Medulla oblongata (tissue), 1 donor: ENCODE results near the gene HPN.

Experiments
- DNase-seq: peaks from one replicate; pipeline ENCODE4 v3.0.0-alpha.2; 2015; ENCODE audit errors: extremely low spot score

HPN gene

DNA sequence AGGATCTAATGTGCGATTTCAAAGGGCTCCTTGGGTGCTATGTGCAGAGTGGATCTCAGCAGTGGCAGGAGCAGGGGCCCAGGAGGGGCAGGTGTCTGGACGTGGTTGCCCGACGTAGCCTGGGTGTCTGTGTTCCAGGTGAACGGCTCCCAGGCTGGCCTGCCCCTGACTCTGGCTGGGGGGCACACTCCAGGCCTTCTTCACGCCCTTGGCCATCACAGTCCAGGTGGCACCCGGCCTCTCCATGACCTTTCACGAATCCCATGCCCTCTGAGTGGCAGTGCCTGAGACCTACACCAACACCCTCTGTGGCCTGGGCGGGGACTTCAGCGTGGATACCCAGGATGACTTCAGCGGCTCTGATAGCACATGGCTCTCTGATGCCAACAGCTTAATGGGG is 62.8 kb downstream of the HPN start:
- DNase-seq, result no peak

DNA sequence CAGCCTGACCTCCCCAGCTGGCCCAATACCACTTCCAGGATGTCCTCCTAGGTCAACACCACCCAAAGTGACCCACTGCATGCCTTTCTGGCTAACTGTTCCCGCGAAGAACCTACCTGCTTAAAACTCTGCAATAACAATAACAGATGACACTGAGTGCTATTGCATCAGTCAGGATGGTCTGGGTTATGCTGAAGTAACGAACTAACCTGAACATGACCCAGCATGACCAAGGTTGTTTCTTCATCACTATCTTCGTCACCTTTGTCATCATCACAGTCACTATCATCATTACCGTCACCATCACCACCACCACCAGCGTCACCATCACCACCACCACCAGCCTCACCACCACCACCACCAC is 63.5 kb downstream of the HPN start:
- no peak for DNase-seq

DNA sequence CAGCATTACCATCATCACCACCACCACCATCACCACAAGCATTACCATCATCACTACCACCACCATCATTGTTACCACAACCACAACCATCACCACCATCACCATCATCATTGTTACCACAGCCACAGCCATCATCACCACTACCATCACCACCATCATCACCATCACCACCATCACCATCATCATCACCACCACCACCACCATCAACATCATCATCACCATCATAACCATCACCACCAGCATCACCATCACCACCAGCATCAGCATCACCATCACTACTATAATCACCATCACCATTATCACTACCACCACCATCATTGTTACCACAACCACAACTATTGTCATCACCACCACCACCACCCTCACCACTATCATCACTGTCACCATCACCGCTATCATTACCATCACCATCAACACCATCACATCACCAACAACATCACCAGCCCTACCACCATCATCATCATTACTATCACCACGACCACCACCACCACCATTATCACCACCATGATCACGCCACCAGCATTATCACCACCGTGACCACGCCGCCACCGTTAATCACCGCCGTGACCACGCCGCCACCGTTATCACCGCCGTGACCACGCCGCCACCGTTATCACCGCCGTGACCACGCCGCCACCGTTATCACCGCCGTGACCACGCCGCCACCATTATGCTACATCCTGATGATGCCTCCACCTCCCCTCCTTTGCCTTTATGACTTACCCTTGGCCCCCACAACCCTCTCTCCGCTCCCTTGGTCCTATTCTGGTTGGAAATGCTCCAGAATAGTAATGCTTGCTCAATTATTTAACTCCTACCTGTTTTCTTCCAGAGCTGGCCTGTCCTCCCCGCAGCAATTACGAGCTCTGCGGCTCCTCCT is 64.1 kb downstream of the HPN start:
- DNase-seq, result no peak

DNA sequence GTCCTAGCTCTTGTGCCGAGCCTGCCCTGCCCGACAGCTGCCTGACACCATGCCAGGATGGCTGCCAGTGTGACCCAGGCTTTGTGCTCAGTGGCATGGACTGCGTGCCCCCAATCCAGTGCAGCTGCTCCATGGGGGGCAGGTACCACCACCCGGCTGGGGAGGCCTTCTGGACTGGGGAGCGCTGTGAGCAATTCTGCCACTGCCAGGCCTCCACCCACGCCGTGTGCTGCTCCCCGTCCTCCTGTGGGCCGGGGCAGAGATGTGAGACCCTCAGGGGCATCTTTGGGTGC is 64.7 kb downstream of the HPN start:
- peak; percentile 72 for DNase-seq

DNA sequence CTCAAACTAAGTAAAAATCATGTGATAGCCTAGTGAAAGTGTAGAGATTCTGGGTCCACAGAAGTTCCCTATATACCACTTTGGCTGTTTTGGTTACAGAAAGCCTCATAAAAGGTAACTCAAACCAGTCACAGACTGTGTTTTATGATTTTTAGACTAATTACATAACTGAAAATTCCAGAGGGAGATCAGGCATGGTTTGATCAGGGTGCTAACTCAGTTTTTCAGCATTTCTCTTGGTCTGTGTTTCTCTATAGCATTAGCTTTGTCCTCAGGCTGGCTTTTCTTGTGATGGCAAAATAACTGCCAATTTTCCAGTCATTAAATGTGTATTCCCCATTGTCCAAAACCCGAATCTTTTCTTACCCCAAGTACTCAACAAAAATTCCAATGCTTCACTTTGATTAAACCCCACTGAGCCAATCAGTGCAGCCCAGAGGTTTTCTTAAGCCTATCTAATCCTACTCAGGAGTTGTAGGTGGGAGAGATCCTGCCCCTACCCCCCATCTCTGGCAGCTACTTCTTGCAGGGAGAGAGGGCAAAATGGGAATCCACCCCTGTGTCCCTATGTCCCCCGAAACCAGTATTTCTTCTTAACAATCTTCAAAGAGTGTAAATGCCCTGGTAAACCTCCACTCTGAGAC is 65.5 kb downstream of the HPN start:
- no peak for DNase-seq

DNA sequence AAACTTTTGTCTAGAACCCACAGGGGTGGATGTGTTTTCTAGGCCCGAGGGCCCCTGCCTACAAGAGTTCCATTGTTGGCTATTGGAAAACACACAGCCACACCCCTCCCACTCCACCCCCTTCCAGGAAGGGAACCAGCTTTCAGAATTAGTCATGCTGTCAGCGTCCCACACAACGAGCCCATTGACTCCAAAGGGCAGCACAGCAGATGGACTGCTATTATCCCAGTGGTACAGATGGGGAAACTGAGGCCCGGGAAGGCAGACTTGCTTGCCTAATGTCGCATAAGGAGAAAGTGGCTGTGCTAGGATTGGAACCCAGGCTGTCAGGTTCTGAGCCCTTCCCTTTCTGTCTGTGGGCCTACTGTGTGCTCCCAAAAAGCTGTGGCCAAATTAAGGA is 66.0 kb downstream of the HPN start:
- DNase-seq, result peak; percentile 96

DNA sequence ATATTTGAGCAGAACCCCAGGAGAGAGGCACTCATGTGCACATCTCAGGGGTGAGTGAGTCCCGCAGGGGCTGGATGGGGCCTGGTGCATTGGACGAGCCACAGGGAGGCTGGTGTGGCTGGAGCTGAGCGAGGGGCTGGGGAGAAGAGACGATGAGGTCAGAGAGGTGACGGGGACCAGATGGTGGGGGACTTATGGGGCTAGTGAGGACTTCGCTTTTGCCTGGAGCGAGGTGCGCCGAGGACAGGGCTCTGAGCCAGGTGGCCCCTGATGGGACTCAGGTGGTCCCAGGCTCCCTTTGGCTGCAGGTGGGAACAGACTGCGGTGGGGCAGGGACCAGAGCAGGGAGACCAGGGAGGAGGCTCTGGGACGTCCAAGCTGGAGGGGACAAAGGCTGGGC is 67.2 kb downstream of the HPN start:
- DNase-seq, result no peak

DNA sequence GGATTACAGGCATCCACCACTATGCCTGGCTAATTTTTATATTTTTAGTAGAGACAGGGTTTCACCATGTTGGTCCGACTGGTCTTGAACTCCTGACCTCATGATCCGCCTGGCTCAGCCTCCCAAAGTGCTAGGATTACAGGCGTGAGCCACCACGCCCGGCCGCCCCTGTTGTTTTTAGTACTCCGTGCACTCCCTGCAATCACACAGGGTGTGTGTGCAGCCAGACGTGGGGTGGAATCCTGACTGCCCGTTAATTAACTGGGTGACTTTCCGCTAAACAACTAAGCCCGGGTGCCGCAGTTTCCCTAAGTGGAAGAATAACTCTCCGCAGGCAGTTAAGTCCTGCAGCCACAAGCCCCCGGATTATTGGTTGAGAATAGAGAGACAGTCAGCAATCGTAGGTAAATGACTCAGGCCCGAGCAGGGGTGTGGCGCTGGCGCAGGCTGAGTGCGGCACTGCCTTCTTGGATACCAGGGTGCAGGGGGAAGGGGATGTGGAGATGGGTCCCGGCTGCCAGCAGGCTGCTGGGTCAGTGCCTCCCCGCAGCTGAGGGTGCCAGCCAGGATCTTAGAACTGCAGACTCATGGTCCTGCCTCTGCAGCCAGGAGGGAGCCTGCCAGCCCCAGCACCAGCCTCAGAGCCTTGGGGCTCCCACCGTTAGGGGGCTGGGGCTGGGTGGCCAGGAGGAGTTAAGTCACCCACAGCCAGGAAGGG is 68.0 kb downstream of the HPN start:
- DNase-seq, result peak; percentile 75

DNA sequence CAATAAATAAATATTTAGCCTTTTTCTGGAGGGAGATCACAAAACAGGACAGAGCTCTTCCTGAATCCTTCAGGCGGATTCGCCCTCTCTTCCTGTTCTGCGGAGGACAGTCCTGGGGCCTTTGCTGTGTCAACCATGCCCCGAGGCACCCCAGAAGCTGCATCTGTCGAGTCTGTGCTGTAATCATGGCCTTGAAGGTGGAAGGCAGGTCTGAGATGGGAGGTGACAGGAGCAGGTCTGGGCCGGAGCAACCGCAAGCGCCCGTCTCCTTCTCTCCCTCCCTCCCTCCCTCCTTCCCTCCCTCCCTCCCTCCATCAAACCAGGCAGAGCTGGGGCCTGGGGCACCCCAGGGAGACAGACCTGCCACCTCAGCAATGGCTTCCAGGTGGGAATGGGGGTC is 69.5 kb downstream of the HPN start:
- no peak for DNase-seq

DNA sequence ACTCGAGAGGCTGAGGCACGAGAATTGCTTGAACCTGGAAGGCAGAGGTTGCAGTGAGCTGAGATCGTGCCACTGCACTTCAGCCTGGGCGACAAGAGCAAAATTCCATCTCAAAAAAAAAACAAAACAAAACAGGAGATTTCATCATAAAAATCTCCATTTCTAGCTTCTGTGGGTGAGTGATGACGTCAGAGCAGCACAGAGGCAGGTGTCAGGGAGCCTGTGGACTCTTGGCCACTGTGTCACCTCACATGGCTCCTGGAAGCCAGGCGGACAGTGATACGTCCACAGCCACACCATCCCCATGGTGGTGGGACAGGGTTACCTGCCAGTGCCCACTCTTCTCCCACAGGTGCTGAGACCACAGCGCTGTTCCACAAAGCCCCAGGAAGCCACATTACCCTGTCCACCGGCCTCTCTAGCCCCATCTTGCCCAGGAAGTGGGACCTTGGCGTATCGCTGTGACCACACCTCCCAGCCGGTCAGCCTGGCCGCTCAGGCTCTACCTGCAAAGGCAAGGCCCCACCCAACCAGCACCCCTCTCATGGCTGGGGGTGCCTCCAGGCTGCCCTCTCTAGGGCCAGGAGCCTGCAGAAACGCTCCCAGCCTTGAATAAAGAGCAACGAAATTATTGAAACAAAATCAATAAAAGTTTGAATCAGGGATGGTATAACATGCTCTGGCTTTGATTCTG is 71.6 kb downstream of the HPN start:
- DNase-seq, result no peak

DNA sequence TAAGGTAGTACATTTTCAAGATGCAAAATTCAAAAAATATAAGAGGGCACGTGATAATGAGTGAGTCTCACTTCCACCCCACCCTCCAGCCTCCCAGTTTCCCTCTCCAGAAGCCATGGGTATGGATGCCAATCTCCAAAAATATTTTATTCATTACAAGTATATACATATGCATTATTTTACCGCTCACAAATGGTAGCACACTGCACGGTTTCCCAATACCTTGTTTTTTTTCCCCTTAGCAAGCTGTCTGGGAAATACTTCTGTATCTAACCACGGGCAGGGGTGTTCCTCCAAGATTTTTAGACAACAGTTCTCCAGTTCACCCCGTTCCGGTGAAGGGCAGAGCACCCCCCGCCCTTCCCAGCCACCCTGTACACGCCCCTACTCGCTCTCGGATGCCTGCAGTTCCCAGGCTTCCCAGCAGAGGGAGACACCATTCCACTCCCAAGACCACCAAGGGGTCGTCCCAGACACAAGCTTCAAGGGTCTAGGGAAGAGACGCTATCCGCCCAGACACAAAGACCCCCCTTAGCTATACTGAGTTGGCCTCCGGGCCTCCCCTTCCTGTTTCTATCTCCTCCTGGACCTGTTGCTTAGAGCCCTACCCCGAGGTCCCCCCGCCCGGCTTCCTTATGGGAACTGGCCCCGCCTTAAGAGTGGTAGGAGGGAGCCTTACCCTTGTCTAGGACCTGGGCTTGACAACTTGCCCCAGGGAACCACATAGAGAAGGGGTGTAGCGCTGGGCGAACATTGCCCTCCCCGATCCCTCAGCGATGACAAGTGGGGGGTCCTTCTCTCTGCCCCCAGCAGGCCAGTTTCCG is 73.0 kb downstream of the HPN start:
- DNase-seq, result peak; percentile 92

DNA sequence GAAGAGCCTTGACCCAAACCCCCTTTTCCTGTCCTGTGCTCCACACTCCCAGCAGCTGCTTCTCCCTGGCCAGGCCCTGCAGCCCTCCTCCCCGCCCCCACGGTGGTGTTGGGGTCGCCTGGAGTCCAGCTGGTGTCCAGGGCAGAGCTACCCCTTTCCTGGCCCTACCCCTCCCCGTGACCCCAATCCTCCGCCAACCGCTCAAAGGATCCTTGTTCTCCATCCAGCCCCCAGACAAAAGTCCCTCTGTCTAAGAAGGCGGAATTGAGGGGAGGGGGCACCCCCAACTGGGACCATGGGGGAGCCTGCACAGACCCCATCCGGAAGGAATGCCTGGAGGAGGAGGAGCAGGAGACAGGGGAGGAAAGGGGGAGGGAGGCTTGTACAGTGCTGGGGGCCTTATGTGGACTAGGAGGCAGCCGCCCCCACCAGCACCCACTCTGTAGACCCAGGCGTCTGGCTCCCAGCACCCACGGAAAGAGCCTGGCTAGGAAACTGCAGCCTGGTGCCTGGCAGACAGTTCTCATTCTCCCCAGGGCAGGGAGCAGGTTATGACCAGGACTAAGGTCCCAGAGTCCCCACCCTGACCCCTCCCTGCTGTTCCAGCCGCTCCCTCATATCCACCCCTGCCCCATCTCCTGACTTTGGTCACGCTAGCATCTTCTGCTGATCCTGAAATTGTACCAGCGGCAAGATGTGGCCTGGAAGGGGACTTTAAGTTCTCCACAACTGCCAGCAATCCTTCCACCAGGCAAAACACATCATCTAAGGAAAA is 73.8 kb downstream of the HPN start, which contains the start of gene FXYD3:
Gene FXYD3, plus strand, starts transcription at position 647 of the 775 bp plus-strand sequence. CDS start 3,554 bp downstream, outside the sequence.
- DNase-seq, result peak; percentile 95
